HEK293 (cell line): ENCODE data around the gene GUCY1A2.

Experiments
- CTCF ChIA-PET: fragments of 350-600 bp; formaldehyde crosslinking; extraction: SDS; loops from one replicate; lab custom pipeline; 2021; ENCODE audit warnings: antibody characterized with exemption; lab: Yijun Ruan, JAX
- POLR2A ChIA-PET: fragments of 300-600 bp; formaldehyde crosslinking; extraction: SDS; loops from one replicate; lab custom pipeline; 2020; ENCODE audit warnings: antibody characterized with exemption, inconsistent platforms; lab: Yijun Ruan, JAX
- H3K27ac ChIP-seq: fragments of 200-500 bp; sonication (Bioruptor generic); 2 replicates; pipeline ENCODE4 v1.5.1; 2014; ENCODE audit warnings: low read depth, low read length, control low read depth, inconsistent platforms; ENCODE audit errors: extremely low read depth
- H3K36me3 ChIP-seq, 2 experiments: fragments of 200-500 bp in 1 of 2; sonication (Bioruptor generic) in 1 of 2; 1 replicate in 1 of 2; 2 replicates in 1 of 2; pipeline ENCODE4 v1.5.1; 2014 to 2017; ENCODE audit warnings: inconsistent platforms in 2 of 2, low read length in 2 of 2; ENCODE audit not compliant: control insufficient read depth in 2 of 2, insufficient read depth in 1 of 2
- H3K4me1 ChIP-seq: fragments of 200-500 bp; sonication (Bioruptor generic); 2 replicates; pipeline ENCODE4 v1.5.1; 2014; ENCODE audit warnings: mild to moderate bottlenecking, low read length, inconsistent platforms; ENCODE audit not compliant: control insufficient read depth, insufficient read depth
- H3K4me3 ChIP-seq: 2 replicates; pipeline ENCODE4 v1.5.1; 2011; ENCODE audit warnings: low read depth, mild to moderate bottlenecking, control low read depth, low read length, moderate library complexity
- H3K9me3 ChIP-seq: fragments of 200-500 bp; sonication (Bioruptor generic); 2 replicates; pipeline ENCODE4 v1.5.1; 2014; ENCODE audit warnings: low read depth, low read length, inconsistent platforms; ENCODE audit not compliant: control insufficient read depth, insufficient read depth
- OVOL3 ChIP-seq: fragments of 450-650 bp; formaldehyde crosslinking; IDR thresholded peaks from 2 replicates; pipeline ENCODE4 v1.5.1; 2016; ENCODE audit warnings: missing biosample characterization, missing genetic modification characterization
- PBX3 ChIP-seq: sonication (generic); formaldehyde crosslinking; IDR thresholded peaks from 2 replicates; pipeline ENCODE4 v1.8.1; 2022; ENCODE audit warnings: mild to moderate bottlenecking, moderate library complexity, missing genetic modification reagents
- REPIN1 ChIP-seq: fragments of 450-650 bp; formaldehyde crosslinking; IDR thresholded peaks from 2 replicates; pipeline ENCODE4 v1.5.1; 2017; ENCODE audit warnings: missing biosample characterization, missing genetic modification characterization, low read depth
- SCRT2 ChIP-seq: fragments of 450-650 bp; formaldehyde crosslinking; IDR thresholded peaks from 2 replicates; pipeline ENCODE4 v1.5.1; 2016; ENCODE audit warnings: missing biosample characterization, missing genetic modification characterization
- SP2 ChIP-seq: fragments of 450-650 bp; formaldehyde crosslinking; IDR thresholded peaks from 2 replicates; pipeline ENCODE4 v1.5.1; 2016; ENCODE audit warnings: missing biosample characterization, missing genetic modification characterization
- SP7 ChIP-seq: fragments of 450-650 bp; formaldehyde crosslinking; IDR thresholded peaks from 2 replicates; pipeline ENCODE4 v1.5.1; 2016; ENCODE audit warnings: missing biosample characterization, missing genetic modification characterization
- TCF7L2 ChIP-seq: IDR thresholded peaks from 2 replicates; pipeline ENCODE4 v1.6.1; 2011; ENCODE audit warnings: low read depth, mild to moderate bottlenecking, inconsistent platforms, low read length, moderate library complexity, borderline replicate concordance
- ZBTB48 ChIP-seq: fragments of 450-650 bp; formaldehyde crosslinking; IDR thresholded peaks from 2 replicates; pipeline ENCODE4 v1.5.1; 2016; ENCODE audit warnings: missing biosample characterization, missing genetic modification characterization
- ZNF184 ChIP-seq: fragments of 450-650 bp; IDR thresholded peaks from 2 replicates; pipeline ENCODE4 v1.5.1; 2018; ENCODE audit warnings: missing biosample characterization, mild to moderate bottlenecking, missing genetic modification characterization
- ZNF280C ChIP-seq: fragments of 450-650 bp; formaldehyde crosslinking; IDR thresholded peaks from 2 replicates; pipeline ENCODE4 v1.5.1; 2016; ENCODE audit warnings: missing biosample characterization, missing genetic modification characterization
- ZNF335 ChIP-seq: fragments of 450-650 bp; formaldehyde crosslinking; conservative IDR thresholded peaks from 2 replicates; pipeline ENCODE4 v1.5.1; 2016; ENCODE audit warnings: missing biosample characterization, missing genetic modification characterization
- ZNF473 ChIP-seq: fragments of 450-650 bp; formaldehyde crosslinking; IDR thresholded peaks from 2 replicates; pipeline ENCODE4 v1.5.1; 2017; ENCODE audit warnings: missing biosample characterization, missing genetic modification characterization
- ZNF510 ChIP-seq: fragments of 450-650 bp; formaldehyde crosslinking; IDR thresholded peaks from 2 replicates; pipeline ENCODE4 v1.5.1; 2018; ENCODE audit warnings: mild to moderate bottlenecking, missing genetic modification characterization, missing biosample characterization; ENCODE audit not compliant: insufficient replicate concordance
- ZNF704 ChIP-seq: fragments of 450-650 bp; formaldehyde crosslinking; IDR thresholded peaks from 2 replicates; pipeline ENCODE4 v1.5.1; 2016; ENCODE audit warnings: missing biosample characterization, missing genetic modification characterization
- ZNF707 ChIP-seq: fragments of 450-650 bp; formaldehyde crosslinking; IDR thresholded peaks from 2 replicates; pipeline ENCODE4 v1.5.1; 2016; ENCODE audit warnings: missing biosample characterization, missing genetic modification characterization
- ZNF747 ChIP-seq: fragments of 450-650 bp; formaldehyde crosslinking; IDR thresholded peaks from 2 replicates; pipeline ENCODE4 v1.5.1; 2016; ENCODE audit warnings: missing biosample characterization, missing genetic modification characterization
- ZNF776 ChIP-seq: fragments of 450-650 bp; formaldehyde crosslinking; IDR thresholded peaks from 2 replicates; pipeline ENCODE4 v1.5.0; 2017; ENCODE audit warnings: missing biosample characterization, missing genetic modification characterization, borderline replicate concordance
- ZNF837 ChIP-seq: fragments of 450-650 bp; formaldehyde crosslinking; IDR thresholded peaks from 2 replicates; pipeline ENCODE4 v1.5.1; 2016; ENCODE audit warnings: missing biosample characterization, missing genetic modification characterization
- ZSCAN16 ChIP-seq: fragments of 450-650 bp; formaldehyde crosslinking; IDR thresholded peaks from 2 replicates; pipeline ENCODE4 v1.5.1; 2016; ENCODE audit warnings: missing biosample characterization, missing genetic modification characterization
- ZSCAN23 ChIP-seq: fragments of 450-650 bp; formaldehyde crosslinking; IDR thresholded peaks from 2 replicates; pipeline ENCODE4 v1.5.1; 2016; ENCODE audit warnings: missing biosample characterization, missing genetic modification characterization
- TF ChIP-seq, protein P1 (sequence below): fragments of 450-650 bp; formaldehyde crosslinking; IDR thresholded peaks from 2 replicates; pipeline ENCODE4 v1.5.1; 2016; ENCODE audit warnings: missing biosample characterization, missing genetic modification characterization
- TF ChIP-seq, protein P2 (sequence below): fragments of 450-650 bp; formaldehyde crosslinking; IDR thresholded peaks from 2 replicates; pipeline ENCODE4 v1.5.1; 2016; ENCODE audit warnings: missing biosample characterization, missing genetic modification characterization
- TF ChIP-seq, protein P3 (sequence below): fragments of 450-650 bp; formaldehyde crosslinking; IDR thresholded peaks from 2 replicates; pipeline ENCODE4 v1.5.1; 2016; ENCODE audit warnings: missing biosample characterization, missing genetic modification characterization, low read depth

GUCY1A2 gene

GRCh38 chr11:106834567-106834966, 183.7 kb downstream of the GUCY1A2 start:
- ChIA-PET CTCF (interaction anchor here (0.5 to 0.7 kb wide), 2 partner anchors 28 to 41 kb away, joined by 3 read pairs; no protein-coding TSS in a partner anchor), POLR2A (no interaction called here)
- no peaks in the 10 kb centered on the region for H3K36me3 ChIP-seq
- H3K27ac ChIP-seq: no peak overlapping the region
- no peaks in the 10 kb centered on the region for H3K9me3 ChIP-seq
- H3K4me3 ChIP-seq: no peak overlapping the region
- H3K4me1 ChIP-seq: no peaks in the 10 kb centered on the region
- TF ChIP-seq ZNF335 (tag by site-specific recombination): no peak
- TF ChIP-seq ZNF184: no peak
- TF ChIP-seq OVOL3 (tag by site-specific recombination): no peak
- no peak for TF ChIP-seq ZNF776
- no peak for TF ChIP-seq ZNF510 (tag by site-specific recombination)
- TF ChIP-seq SP2 (tag by site-specific recombination): no peak
- no peak for TF ChIP-seq ZNF747
- TF ChIP-seq REPIN1 (tag by site-specific recombination): no peak
- TF ChIP-seq PBX3: no peak
- no peak for TF ChIP-seq ZNF707 (tag by site-specific recombination)
- TF ChIP-seq, protein P1, sequence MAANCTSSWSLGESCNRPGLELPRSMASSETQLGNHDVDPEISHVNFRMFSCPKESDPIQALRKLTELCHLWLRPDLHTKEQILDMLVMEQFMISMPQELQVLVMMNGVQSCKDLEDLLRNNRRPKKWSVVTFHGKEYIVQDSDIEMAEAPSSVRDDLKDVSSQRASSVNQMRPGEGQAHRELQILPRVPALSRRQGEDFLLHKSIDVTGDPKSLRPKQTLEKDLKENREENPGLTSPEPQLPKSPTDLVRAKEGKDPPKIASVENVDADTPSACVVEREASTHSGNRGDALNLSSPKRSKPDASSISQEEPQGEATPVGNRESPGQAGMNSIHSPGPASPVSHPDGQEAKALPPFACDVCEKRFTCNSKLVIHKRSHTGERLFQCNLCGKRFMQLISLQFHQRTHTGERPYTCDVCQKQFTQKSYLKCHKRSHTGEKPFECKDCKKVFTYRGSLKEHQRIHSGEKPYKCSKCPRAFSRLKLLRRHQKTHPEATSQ (tag by site-specific recombination): no peak
- TF ChIP-seq ZSCAN16 (tag by site-specific recombination): no peak
- no peak for TF ChIP-seq ZSCAN23
- TF ChIP-seq TCF7L2: no peak
- TF ChIP-seq, protein P2, sequence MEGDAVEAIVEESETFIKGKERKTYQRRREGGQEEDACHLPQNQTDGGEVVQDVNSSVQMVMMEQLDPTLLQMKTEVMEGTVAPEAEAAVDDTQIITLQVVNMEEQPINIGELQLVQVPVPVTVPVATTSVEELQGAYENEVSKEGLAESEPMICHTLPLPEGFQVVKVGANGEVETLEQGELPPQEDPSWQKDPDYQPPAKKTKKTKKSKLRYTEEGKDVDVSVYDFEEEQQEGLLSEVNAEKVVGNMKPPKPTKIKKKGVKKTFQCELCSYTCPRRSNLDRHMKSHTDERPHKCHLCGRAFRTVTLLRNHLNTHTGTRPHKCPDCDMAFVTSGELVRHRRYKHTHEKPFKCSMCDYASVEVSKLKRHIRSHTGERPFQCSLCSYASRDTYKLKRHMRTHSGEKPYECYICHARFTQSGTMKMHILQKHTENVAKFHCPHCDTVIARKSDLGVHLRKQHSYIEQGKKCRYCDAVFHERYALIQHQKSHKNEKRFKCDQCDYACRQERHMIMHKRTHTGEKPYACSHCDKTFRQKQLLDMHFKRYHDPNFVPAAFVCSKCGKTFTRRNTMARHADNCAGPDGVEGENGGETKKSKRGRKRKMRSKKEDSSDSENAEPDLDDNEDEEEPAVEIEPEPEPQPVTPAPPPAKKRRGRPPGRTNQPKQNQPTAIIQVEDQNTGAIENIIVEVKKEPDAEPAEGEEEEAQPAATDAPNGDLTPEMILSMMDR (tag by site-specific recombination): no peak
- TF ChIP-seq, protein P3, sequence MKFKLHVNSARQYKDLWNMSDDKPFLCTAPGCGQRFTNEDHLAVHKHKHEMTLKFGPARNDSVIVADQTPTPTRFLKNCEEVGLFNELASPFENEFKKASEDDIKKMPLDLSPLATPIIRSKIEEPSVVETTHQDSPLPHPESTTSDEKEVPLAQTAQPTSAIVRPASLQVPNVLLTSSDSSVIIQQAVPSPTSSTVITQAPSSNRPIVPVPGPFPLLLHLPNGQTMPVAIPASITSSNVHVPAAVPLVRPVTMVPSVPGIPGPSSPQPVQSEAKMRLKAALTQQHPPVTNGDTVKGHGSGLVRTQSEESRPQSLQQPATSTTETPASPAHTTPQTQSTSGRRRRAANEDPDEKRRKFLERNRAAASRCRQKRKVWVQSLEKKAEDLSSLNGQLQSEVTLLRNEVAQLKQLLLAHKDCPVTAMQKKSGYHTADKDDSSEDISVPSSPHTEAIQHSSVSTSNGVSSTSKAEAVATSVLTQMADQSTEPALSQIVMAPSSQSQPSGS (tag by site-specific recombination): no peak
- TF ChIP-seq ZNF704 (tag by site-specific recombination): no peak

- ChIA-PET CTCF (no interaction called here), POLR2A (no interaction called here)
- Histone ChIP-seq H3K4me1 (no peaks in the 10 kb centered on the region), H3K27ac (no peak overlapping the region), H3K9me3 (no peaks in the 10 kb centered on the region), H3K36me3 (no peaks in the 10 kb centered on the region), H3K4me3 (no peak overlapping the region)
- TF ChIP-seq ZNF280C: no peak
- TF ChIP-seq SP7 (tag by site-specific recombination): no peak
- no peak for TF ChIP-seq ZNF473 (tag by site-specific recombination)
- TF ChIP-seq ZNF837: no peak
- TF ChIP-seq ZSCAN23: no peak
- no peak for TF ChIP-seq SCRT2 (tag by site-specific recombination)
- no peak for TF ChIP-seq ZBTB48
These were observed 189.3 kb downstream of the GUCY1A2 start for GRCh38 chr11:106828976-106829375.
